Measurements from ENCODE around the gene CEBPG. TPM values are rescaled to one million over a fixed set of nuclear protein-coding genes. Genes with fewer than 3 reads are reported as not detected.

CEBPG gene
- total RNA-seq, 1 donor from 2014 or later = 15.5 TPM

GRCh38 chr19:33416307-33417215 lies 43.1 kb downstream of the CEBPG start:
- ATAC-seq (peak; percentile 50), DNase-seq (ENCODE audit: low spot score) (no peak)

- DNase-seq (ENCODE audit: low spot score) (no peak), ATAC-seq (no peak)
Measured at GRCh38 chr19:33417751-33418150, 44.2 kb downstream of the CEBPG start.

- no peak for DNase-seq (ENCODE audit: low spot score)
Measured at GRCh38 chr19:33418461-33418860, 45.0 kb downstream of the CEBPG start.

GRCh38 chr19:33418871-33419787 lies 45.6 kb downstream of the CEBPG start:
- no peak for ATAC-seq
- no peak for DNase-seq (ENCODE audit: low spot score)

More at GRCh38 chr19:33418461-33418860, 45.0 kb downstream of the CEBPG start:
- ATAC-seq = no peak

- no peak for DNase-seq (ENCODE audit: low spot score)
- no peak for ATAC-seq
Measured at GRCh38 chr19:33419788-33420130, 46.2 kb downstream of the CEBPG start.

- no peak for ATAC-seq
- no peak for DNase-seq (ENCODE audit: low spot score)
Measured at GRCh38 chr19:33420821-33421220, 47.3 kb downstream of the CEBPG start.

GRCh38 chr19:33421368-33421767 lies 47.9 kb downstream of the CEBPG start:
- no peak for DNase-seq (ENCODE audit: low spot score)
- ATAC-seq = no peak

GRCh38 chr19:33422369-33423180 lies 49.1 kb downstream of the CEBPG start:
- ATAC-seq = no peak
- no peak for DNase-seq (ENCODE audit: low spot score)

- no peak for DNase-seq (ENCODE audit: low spot score)
- ATAC-seq = peak; percentile 12
Measured at GRCh38 chr19:33424181-33424580, 50.7 kb downstream of the CEBPG start.

GRCh38 chr19:33426621-33427361 lies 53.3 kb downstream of the CEBPG start:
- DNase-seq (ENCODE audit: low spot score) (no peak), ATAC-seq (no peak)

- peak; percentile 40 for DNase-seq (ENCODE audit: low spot score)
- no peak for ATAC-seq
Measured at GRCh38 chr19:33427801-33428626, 54.5 kb downstream of the CEBPG start.

GRCh38 chr19:33428627-33429125 lies 55.2 kb downstream of the CEBPG start:
- peak; percentile 37 for DNase-seq (ENCODE audit: low spot score)
- no peak for ATAC-seq

GRCh38 chr19:33429891-33430673 lies 56.6 kb downstream of the CEBPG start:
- ATAC-seq = no peak
- peak; percentile 33 for DNase-seq (ENCODE audit: low spot score)

- DNase-seq (ENCODE audit: low spot score) (peak; percentile 55), ATAC-seq (peak; percentile 70)
Measured at GRCh38 chr19:33430674-33431277, 57.3 kb downstream of the CEBPG start.

GRCh38 chr19:33432015-33432414 lies 58.5 kb downstream of the CEBPG start:
- no peak for DNase-seq (ENCODE audit: low spot score)
- ATAC-seq = no peak
